NCI-H2107 treated with DMSO at 0.1 percent for 48 hours (cell line): ENCODE results near the gene DCTPP1.
"Not testable (repeated sequence)": the region's sequence is repeated elsewhere in the genome, so short reads cannot be mapped to it uniquely, and the experiment has no call there.

Source experiments
- DNase-seq: peaks from one replicate; lab custom pipeline; 2025; ENCODE audit not compliant: unreplicated experiment; lab: John Stamatoyannopoulos, UW

The DCTPP1 gene

DNA sequence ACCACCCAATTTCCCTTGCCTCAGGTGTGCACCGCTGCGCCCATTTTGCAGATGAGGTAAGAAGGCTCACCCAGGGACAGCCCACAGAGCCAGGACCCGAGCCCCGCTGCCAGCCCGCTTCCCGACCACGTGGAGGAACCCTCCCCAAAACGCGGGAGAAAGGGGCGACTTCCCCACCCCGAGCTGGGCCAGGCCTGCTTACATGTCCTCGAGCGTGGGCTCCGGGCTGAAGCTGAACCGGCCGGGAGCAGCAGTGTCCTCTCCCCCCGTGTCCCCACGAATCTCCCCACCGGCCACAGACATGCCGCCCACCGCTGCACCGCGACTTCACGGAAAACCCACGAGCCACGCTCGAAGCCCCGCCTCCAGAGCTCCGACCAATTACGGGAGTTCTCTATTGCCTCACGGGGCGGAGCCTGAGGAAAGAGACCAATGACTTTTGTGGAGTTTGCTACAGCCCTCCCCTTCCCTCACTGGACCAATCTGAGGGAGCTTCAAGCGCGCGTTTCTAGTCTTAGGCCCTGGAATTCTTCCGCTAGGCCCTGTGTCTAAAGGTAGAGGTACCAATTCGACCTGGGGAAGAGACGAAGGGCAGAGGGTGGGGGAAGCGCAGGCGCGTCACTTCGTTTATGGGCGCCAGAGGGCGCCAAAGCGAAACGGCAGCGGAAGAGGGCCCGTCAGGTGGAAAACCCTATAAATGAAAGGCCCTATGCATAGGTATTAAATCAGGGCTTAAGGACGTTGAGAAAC is at the start of gene DCTPP1:
Gene DCTPP1, minus strand, starts transcription at position 353 of the 750 bp plus-strand sequence. Its CDS starts 50 bp downstream, at position 303.
- peak; percentile 99 for DNase-seq

GRCh38 chr16:30478766-30479478 is 49.1 kb upstream of the DCTPP1 start:
- no peak for DNase-seq

DNA sequence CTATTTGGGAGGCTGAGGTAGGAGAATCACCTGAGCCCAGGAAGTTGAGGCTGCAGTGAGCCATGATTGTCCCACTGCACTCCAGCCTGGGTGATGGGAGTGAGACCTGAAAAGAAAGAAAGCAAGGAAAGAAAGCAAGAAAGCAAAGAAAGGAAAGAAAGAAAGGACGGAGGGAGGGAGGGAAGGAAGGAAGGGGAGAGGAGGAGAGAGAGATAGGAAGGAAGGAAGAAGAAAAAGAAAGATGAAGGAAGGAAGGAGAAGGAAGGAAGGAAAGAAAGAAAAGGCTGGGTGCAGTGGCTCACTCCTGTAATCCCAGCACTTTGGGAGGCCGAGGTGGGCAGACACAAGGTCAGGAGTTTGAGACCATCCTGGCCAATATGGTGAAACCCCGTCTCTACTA is 47.9 kb upstream of the DCTPP1 start:
- DNase-seq: not testable (repeated sequence)

DNA sequence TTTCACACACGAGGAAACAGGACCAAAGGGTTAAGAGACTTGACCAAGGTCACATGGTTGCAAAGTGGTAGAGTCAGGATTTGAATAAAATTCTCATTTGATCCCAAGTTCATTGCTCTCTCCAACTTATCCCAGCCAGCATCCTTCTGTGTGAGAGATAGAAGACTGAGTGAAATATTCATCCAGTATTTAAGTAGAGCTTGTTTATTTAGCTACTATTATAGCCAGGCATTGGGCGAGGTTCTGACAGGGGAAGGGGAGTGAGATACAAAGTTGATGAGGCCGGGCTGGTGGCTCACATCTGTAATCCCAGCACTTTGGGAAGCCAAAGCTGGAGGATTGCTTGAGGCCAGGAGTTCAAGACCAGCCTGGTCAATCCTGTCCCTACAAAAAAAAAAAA is 47.2 kb upstream of the DCTPP1 start:
- DNase-seq: no peak

- no peak for DNase-seq
These were observed 44.9 kb upstream of the DCTPP1 start for GRCh38 chr16:30474684-30475083.

DNA sequence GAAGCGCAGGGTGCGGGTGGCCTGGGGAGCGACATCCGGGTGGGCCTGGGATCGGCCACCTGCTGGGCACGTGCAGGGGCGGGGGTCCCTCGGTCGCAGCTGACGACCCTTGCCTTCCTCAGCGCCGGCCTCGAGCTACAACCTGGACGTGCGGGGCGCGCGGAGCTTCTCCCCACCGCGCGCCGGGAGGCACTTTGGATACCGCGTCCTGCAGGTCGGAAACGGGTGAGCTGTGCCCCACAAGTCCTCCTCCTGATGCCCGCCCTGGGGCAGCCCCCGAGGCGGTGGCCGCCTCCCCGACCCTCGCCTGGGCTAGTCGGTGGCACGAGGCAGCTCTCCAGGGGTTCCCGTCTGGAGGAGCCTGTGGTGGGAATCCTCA is 44.2 kb upstream of the DCTPP1 start:
- DNase-seq: no peak

DNA sequence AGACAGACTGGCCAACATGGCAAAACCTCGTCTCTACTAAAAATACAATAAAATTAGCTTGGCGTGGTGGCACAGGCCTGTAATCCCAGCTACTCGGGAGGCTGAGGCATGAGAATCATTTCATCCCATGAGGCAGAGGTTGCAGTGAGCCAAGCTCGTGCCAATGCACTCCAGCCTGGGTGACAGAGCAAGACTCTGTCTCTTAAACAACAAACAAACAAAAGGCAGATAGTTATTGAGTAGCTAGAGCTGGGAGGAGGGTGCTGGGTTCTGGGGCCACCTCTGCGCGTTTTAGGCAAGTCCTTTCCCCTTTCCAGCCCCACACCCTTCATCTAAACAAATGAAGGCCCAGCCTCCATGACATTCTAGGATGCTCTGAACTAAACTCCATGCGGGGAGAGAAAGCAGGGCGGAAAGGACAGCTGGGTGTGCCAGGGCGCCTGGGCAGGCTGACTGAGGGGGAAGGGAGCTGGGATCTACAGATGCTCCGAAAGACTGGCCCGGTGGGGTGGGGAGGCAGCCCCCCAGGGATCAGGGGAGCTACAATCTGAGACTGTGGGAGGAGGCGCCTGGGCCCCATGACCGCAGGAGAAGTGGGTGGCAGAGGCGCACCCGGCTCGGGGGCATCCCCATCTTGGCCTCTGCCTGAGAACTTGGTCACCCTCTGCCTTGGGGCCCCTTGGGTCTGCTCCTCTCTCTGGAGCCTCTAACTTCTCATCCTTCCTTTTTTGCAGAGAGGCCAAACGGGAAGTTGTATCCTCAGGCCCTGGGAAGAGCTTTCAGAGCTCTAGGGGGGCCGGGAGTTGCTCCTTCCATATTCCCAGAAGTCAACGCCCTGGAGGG is 43.6 kb upstream of the DCTPP1 start:
- no peak for DNase-seq

- DNase-seq: no peak
These were observed 42.6 kb upstream of the DCTPP1 start, which contains the start of gene ITGAL for GRCh38 chr16:30472328-30472942. TSS of gene ITGAL (plus strand) at chr16:30472742. CDS start at chr16:30472838, 96 bp downstream.

DNA sequence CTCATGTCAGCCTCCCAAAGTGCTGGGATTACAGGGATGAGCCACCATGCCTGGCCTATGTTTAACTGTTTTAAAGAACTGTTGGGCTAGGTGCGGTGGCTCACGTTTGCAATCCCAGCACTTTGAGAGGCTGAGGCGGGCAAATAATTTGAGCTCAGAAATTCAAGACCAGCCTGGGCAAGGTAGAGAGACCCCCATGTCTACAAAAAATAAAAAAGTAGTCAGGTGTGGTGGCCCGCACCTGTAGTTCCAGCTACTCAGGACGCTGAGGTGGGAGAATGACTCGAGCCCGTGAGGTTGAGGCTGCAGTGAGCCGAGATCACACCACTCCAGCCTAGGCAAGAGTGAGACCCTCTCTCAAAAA is 40.8 kb upstream of the DCTPP1 start:
- no peak for DNase-seq

GRCh38 chr16:30470170-30470512 is 40.3 kb upstream of the DCTPP1 start:
- no peak for DNase-seq

DNA sequence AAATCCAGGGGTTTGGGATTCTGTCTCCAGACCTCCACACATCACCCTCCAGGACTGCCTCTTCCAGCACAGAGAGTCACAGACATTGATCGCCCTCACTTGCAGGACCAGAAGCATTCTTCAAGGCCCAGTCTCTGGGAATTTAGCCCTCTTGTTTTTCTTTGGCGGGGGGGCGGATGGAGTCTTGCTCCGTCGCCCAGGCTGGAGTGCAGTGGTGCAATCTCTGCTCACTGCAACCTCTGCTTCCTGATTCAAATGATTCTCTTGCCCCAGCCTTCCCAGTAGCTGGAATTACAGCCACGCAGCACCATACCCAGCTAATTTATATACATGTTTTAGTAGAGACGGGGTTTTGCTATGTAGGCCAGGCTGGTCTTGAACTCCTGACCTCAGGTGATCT is 34.2 kb upstream of the DCTPP1 start:
- no peak for DNase-seq

DNA sequence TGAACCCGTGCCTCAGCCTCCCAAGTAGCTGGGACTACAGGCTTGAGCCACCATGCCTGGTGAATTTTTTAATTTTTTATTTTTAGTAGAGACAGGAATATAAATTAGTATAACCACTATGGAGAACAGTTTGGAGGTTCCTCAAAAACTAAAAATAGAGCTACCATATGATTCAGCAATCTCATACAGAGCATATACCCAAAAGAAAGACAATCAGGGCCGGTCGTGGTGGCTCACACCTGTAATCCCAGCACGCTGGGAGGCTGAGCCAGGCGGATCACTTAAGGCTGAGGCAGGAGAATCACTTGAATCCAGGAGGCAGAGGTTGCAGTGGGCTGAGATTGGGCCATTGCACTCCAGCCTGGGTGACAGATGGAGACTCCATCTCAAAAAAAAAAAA is 31.6 kb upstream of the DCTPP1 start:
- DNase-seq: not testable (repeated sequence)

GRCh38 chr16:30459456-30459855 is 29.6 kb upstream of the DCTPP1 start:
- DNase-seq: no peak

DNA sequence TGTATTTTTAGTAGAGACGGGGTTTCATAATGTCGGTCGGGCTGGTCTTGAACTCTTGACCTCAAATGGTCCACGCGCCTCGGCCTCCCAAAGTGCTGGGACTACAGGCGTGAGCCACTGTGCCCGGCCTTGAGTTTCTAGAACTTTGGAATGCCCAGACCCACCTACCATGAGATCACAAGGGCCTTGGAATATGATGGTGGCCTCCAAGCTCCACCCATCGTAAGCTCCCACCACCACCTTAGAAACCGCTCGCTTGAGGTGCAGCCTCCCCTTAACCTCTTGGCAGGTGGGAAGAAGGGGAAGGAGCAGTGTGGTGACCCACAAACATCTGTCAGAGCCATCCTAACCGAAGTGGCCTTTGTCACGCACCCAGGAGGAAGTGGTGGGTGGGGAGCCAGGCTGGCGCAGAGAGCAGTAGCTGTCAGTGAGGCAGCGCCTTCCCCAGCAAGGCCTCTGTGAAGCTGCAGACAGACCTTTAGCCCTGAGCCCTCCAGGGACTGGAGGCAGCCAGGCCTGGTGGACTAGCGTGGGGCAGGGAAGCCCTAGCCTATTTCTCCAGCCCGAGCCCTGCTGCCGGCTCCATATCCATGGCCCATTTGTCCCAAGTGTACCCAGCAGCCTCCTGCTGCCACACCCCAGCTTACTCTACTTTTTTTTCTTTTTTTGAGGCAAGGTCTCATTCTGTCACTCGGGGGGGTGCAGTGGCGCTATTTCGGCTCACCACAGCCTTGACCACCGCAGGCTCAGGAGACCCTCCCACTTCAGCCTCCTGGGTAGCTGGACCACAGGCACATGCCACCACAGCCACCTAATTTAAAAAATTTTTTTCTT is 28.9 kb upstream of the DCTPP1 start:
- DNase-seq: no peak

GRCh38 chr16:30457743-30458560 is 28.1 kb upstream of the DCTPP1 start:
- DNase-seq: no peak

- no peak for DNase-seq
These were observed 27.4 kb upstream of the DCTPP1 start for GRCh38 chr16:30457256-30457655.

- no peak for DNase-seq
These were observed 26.5 kb upstream of the DCTPP1 start for GRCh38 chr16:30456302-30456701.

DNA sequence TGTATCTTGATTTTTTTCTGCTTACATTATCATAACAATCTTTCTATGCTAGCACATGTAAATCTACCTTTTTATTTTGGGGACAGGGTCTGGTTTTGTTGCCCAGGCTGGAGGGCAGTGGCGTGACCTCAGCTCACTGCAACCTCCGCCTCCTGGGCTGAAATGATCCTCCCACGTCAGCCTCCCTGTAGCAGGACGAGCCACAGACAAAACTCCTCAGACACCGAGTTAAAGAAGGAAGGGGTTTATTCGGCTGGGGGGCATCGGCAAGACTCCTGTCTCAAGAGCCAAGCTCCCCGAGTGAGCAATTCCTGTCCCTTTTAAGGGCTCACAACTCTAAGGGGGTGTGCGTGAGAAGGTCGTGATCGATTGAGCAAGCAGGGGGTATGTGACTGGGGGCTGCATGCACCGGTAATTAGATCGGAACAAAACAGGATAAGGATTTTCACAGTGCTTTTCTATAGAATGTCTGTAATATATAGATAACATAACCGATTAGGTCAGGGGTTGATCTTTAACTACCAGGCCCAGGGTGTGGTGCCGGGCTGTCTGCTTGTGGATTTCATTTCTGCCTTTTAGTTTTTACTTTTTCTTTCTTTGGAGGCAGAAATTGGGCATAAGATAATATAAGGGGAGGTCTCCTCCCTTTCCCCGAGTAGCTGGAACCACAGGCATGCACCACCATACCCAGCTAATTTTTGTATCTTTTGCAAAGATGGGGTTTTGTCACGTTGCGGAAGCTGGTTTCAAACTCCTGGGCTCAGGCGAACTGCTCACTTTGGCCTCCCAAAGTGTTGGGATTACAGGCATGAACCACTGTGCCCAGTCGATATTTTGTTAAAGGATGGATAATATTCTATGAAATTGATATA is 23.1 kb upstream of the DCTPP1 start:
- DNase-seq: not testable (repeated sequence)

- no peak for DNase-seq
These were observed 19.2 kb upstream of the DCTPP1 start for GRCh38 chr16:30449116-30449435.
